Effector memory CD8-positive, alpha-beta T cell (primary cell): ENCODE measurements around the gene ACTR5.

Experiments used
- ATAC-seq: fragments of 150-1000 bp; cut with Tn5 transposase; replicated peaks from 2 replicates; pipeline ENCODE4 v1.10.0; 2021; ENCODE audit warnings: mild to moderate bottlenecking, moderate library complexity
- DNase-seq, 3 experiments: peaks; one replicate each; pipeline ENCODE4 v3.0.0; 2021
- H3K27ac Mint-ChIP-seq, 2 donors: one replicate each; pipeline ENCODE4 v1.8.0; 2022; ENCODE audit warnings: mild to moderate bottlenecking in 2 of 2, mixed read lengths in 2 of 2, moderate library complexity in 2 of 2
- H3K27me3 Mint-ChIP-seq, 2 donors: one replicate each; pipeline ENCODE4 v1.8.0; 2022; ENCODE audit warnings: mixed read lengths in 2 of 2
- H3K36me3 Mint-ChIP-seq: one replicate; pipeline ENCODE4 v1.8.0; 2022; ENCODE audit warnings: mild to moderate bottlenecking, moderate library complexity, mixed read lengths; ENCODE audit not compliant: insufficient read depth
- H3K4me1 Mint-ChIP-seq, 2 donors: one replicate each; pipeline ENCODE4 v1.8.0; 2022; ENCODE audit warnings: low read depth in 2 of 2, mixed read lengths in 2 of 2
- H3K4me3 Mint-ChIP-seq, 2 donors: one replicate each; pipeline ENCODE4 v1.8.0; 2022; ENCODE audit warnings: mild to moderate bottlenecking in 2 of 2, mixed read lengths in 2 of 2, moderate library complexity in 2 of 2
- H3K9me3 Mint-ChIP-seq, 2 donors: one replicate each; pipeline ENCODE4 v1.8.0; 2022; ENCODE audit warnings: mixed read lengths in 2 of 2

Gene ACTR5

DNA sequence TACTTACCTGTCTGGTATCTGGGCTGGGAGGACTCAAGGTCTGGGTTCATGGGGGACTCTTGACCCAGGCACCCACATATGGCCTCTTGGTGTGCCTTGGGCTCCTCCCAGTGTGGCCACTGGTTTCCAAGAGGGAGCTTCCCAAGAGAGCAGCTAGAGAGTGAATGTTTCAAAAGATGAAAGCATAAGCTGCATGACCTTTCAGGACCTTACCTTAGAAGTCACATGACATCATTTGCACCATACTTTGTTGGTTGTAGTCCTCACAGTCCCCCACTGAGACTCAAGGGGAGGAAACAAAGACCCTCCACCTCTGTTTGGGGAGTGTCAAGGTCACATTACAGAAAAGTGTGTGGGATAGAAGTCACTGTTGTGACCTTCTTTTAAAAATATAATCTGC lies 13.9 kb downstream of the ACTR5 start:
- H3K27ac Mint-ChIP-seq = no peak overlapping the region
- ATAC-seq = no peak

DNA sequence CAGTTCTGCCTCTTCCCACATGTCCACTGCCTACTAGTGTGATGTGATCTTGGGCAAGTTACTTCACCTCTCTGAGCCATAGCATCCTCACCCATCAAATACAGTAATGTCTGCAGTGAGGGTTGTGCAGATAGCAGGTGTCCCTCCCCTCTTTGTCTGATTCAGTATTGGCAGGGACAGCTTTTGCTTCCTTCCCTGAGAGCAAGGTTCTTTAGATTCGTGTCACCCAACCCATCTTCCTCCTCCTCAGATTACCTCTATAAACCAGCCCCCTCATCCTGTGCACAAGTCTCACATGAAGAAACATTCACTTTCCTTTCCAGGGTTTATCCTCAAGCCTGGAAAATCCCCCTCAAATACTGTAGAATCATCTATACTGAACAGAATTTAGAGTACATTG lies 15.4 kb downstream of the ACTR5 start:
- H3K27ac Mint-ChIP-seq = no peak overlapping the region
- DNase-seq = no peak
- H3K4me1 Mint-ChIP-seq = peaks cover 7 to 24% of the 10 kb centered on the region in 2 donors
- no peaks in the 10 kb centered on the region for H3K9me3 Mint-ChIP-seq
- H3K27me3 Mint-ChIP-seq = no peaks in the 10 kb centered on the region
- no peak overlapping the region for H3K4me3 Mint-ChIP-seq
- ATAC-seq = no peak
- H3K36me3 Mint-ChIP-seq = peaks cover 50% of the 10 kb centered on the region

More for the DNA sequence above, 13.9 kb downstream of the ACTR5 start:
- DNase-seq = no peak
- H3K4me1 Mint-ChIP-seq = peaks cover 4 to 20% of the 10 kb centered on the region in 2 donors
- H3K9me3 Mint-ChIP-seq = no peaks in the 10 kb centered on the region
- no peak overlapping the region for H3K4me3 Mint-ChIP-seq
- peaks cover 53% of the 10 kb centered on the region for H3K36me3 Mint-ChIP-seq
- H3K27me3 Mint-ChIP-seq = no peaks in the 10 kb centered on the region

DNA sequence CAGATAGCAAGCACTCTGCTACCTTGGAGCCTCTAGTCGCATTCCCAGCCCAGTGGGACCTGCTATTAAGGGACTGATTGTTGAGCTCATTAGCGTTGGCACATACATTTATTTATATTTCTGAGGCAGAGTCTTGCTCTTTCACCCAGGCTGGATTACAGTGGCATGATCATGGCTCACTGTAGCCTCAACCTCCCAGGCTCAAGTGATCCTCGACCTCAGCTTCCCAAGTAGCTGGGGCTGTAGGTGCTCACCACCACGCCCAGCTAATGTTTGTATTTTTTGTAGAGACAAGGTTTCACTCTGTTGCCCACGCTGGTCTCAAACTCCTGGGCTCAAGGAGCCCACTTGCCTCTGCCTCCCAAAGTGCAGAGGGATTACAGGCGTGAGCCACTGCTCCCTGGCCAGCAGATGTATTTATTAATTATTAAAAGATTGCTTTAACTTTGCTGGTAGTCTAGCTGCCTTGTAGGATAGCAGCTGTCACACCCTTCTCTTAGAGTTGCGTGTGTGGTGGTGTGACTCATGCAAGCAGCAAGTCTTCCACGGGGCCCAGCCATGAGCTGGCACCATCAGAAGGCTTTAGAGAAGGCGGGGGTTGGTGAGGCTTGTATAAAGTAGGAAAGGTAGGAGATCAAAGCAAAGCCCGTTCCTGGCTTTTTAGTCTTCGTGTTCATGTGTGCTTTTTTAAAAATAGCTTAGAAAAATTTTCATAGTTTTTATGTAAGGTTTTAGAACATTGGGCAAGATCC lies 16.5 kb downstream of the ACTR5 start:
- DNase-seq = peak in 1 of 3 experiments; percentile 5
- Mint-ChIP-seq H3K36me3 (peaks cover 46% of the 10 kb centered on the region), H3K27ac (no peak overlapping the region), H3K4me3 (no peak overlapping the region), H3K27me3 (no peaks in the 10 kb centered on the region), H3K9me3 (no peaks in the 10 kb centered on the region), H3K4me1 (peaks cover 11 to 24% of the 10 kb centered on the region in 2 donors)
- ATAC-seq = peak; percentile 73

- DNase-seq (no peak), ATAC-seq (no peak)
- Mint-ChIP-seq H3K27ac (no peak overlapping the region), H3K27me3 (no peaks in the 10 kb centered on the region), H3K9me3 (no peaks in the 10 kb centered on the region), H3K36me3 (peaks cover 43% of the 10 kb centered on the region), H3K4me1 (peaks cover 11 to 24% of the 10 kb centered on the region in 2 donors), H3K4me3 (no peak overlapping the region)
Observed at GRCh38 chr20:38766071-38766470, 17.8 kb downstream of the ACTR5 start.

DNA sequence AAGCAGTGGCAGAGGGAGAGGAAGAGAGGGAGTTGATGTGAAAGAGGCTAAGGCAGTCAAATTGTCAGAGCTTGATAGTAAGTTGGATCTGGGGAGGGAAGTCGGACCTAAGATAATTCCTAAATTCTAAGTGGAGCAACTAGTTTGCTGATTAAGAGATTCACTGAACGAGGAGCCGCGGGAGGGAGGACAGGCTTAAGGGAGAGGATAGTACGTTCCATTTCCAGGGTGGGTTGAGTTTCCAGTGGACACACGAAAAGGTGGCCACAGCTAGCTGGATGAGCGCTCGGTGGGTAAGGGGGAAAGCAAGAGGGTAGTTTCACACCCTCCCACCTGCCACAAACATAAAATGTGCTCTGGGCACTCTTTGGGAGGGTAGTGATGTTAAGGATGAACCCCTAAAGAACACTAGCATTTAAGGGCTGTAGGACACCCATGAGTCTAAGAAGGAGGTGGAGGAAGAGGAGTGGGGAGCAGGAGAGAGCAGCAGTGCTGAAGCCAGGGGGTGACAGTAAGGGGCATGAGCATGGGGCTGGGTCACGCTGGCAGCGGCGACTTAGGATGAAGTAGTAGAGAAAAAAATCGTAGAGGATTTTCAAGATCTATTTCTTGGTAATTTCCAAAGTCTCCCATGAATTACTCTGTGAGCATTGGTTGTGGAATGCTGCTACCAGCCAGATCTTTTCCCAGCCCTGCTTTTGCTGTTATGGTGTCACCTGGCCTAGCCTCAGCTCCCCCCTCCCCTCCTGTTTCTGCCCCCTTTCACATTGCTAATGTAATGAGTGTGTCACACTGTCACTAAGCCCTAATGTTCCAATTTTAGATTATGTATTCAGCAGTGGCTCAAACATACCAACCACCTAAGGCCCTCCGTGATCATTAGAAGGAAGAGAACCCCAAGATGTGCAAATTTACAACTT lies 21.4 kb downstream of the ACTR5 start:
- Mint-ChIP-seq H3K4me3 (no peak overlapping the region), H3K9me3 (peaks cover 3 to 8% of the 10 kb centered on the region in 2 donors), H3K36me3 (peaks cover 57% of the 10 kb centered on the region), H3K27ac (peak overlapping the region in 1 of 2 donors; percentile 72), H3K27me3 (no peaks in the 10 kb centered on the region), H3K4me1 (peaks cover 8 to 9% of the 10 kb centered on the region in 2 donors)
- no peak for DNase-seq
- ATAC-seq = no peak

GRCh38 chr20:38770546-38770945 lies 22.3 kb downstream of the ACTR5 start:
- Mint-ChIP-seq H3K4me3 (no peak overlapping the region), H3K36me3 (peaks cover 54% of the 10 kb centered on the region), H3K9me3 (peaks cover 3 to 8% of the 10 kb centered on the region in 2 donors), H3K27me3 (no peaks in the 10 kb centered on the region), H3K4me1 (peaks cover 4 to 8% of the 10 kb centered on the region in 2 donors), H3K27ac (peak overlapping the region in 1 of 2 donors; percentile 71)
- DNase-seq (no peak), ATAC-seq (no peak)

DNA sequence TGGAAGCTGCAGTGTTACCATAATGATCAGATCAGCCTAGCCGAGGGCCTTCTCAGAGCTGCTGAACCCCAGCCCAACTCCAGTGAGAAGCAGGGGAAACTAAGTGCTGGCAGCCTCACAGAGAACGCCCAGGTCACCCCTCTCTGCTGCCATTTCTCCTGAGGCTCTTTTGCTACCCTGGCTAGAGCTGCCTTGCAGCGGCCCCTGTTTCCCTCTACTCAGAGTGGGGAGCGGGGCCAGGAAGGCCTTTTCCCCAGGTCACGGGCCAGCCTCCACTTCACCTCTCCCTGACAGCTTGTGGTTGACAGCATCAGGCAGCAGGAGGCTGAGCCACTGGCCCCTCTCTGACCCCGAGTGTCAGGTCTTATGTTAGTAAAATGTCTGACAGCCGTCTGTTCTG lies 22.7 kb downstream of the ACTR5 start:
- H3K27me3 Mint-ChIP-seq = no peaks in the 10 kb centered on the region
- H3K4me3 Mint-ChIP-seq = no peak overlapping the region
- H3K9me3 Mint-ChIP-seq = peaks cover 3 to 8% of the 10 kb centered on the region in 2 donors
- no peak for DNase-seq
- peaks cover 54% of the 10 kb centered on the region for H3K36me3 Mint-ChIP-seq
- no peak for ATAC-seq
- H3K27ac Mint-ChIP-seq = peak overlapping the region in 1 of 2 donors; percentile 71
- peaks cover 6 to 8% of the 10 kb centered on the region in 2 donors for H3K4me1 Mint-ChIP-seq

DNA sequence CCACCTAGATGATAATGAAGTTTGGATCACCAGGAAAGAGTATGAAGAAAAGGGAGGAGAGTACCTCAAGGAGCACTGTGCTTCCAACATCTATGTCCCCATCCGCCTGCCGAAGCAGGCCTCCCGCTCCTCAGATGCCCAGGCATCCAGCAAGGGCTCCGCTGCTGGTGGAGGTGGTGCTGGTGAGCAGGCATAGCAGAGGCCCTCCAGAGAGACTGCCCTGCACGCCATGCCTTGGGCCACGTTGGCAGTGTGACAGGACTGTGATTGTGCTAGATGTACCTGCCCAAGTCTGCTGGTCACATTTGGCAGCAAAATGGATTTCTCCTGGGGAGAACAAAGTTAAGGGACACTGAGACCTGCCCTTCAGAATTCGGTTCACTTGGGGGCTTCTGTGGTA lies 23.4 kb downstream of the ACTR5 start:
- no peak for ATAC-seq
- Mint-ChIP-seq H3K27ac (peak overlapping the region in 1 of 2 donors; percentile 71), H3K4me1 (peaks cover 8 to 12% of the 10 kb centered on the region in 2 donors), H3K36me3 (peaks cover 48% of the 10 kb centered on the region), H3K9me3 (peaks cover 3 to 8% of the 10 kb centered on the region in 2 donors), H3K27me3 (no peaks in the 10 kb centered on the region), H3K4me3 (no peak overlapping the region)
- DNase-seq = no peak

- peaks cover 38% of the 10 kb centered on the region for H3K36me3 Mint-ChIP-seq
Observed at GRCh38 chr20:38774167-38774566, 25.9 kb downstream of the ACTR5 start.

GRCh38 chr20:38776363-38776762 lies 28.1 kb downstream of the ACTR5 start:
- Mint-ChIP-seq H3K4me3 (peak overlapping the region; percentile 66 to 71), H3K27me3 (no peaks in the 10 kb centered on the region), H3K9me3 (peaks cover 3 to 8% of the 10 kb centered on the region in 2 donors), H3K36me3 (peaks cover 23% of the 10 kb centered on the region), H3K4me1 (peaks cover 2 to 8% of the 10 kb centered on the region in 2 donors), H3K27ac (peak overlapping the region; percentile 94 to 95)
- ATAC-seq (peak; percentile 91), DNase-seq (peak; percentile 24 to 34 (median 25))

More at GRCh38 chr20:38774167-38774566, 25.9 kb downstream of the ACTR5 start:
- Mint-ChIP-seq H3K4me3 (no peak overlapping the region), H3K9me3 (peaks cover 3 to 8% of the 10 kb centered on the region in 2 donors), H3K27ac (peak overlapping the region in 1 of 2 donors; percentile 95), H3K27me3 (no peaks in the 10 kb centered on the region), H3K4me1 (peaks cover 4 to 8% of the 10 kb centered on the region in 2 donors)
- ATAC-seq (no peak), DNase-seq (no peak)

DNA sequence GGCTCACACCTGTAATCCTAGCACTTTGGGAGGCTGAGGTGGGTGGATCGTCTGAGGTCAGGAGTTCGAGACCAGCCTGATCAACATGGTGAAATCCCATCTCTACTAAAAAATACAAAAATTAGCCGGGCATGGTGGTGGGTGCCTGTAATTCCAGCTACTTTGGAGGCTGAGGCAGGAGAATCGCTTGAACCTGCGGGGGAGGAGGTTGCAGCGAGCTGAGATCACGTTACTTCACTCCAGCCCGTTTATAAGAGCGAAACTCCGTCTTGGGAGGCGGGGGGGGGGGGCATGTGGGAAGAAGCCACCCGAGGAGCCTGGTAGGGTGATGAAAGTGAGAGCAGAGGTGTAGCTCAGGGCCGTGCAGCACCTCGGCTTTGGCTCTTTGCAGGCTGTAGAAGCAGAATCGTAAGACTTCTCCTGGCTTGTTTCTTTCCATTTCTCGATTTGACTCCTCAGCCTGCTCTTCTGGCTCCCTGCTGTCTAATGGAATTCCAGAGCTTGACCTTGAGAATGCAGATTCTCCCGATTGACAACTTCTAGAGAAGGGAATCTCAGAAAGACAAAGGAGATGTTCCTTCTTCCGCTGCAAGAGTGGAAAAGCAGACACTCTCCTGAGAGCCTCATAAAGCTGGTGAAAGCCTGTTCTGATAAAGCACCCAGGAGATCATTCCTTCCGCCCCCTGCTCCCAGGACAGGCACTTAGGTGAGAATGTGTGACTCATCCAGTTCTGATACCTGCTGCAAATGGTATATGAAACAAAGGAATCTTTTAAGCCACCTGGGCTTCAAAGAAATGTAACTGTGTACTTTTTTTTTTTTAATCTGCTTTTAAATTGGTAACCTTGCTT lies 31.2 kb downstream of the ACTR5 start:
- ATAC-seq = no peak
- peaks cover 0 to 8% of the 10 kb centered on the region in 2 donors for H3K4me1 Mint-ChIP-seq
- H3K9me3 Mint-ChIP-seq = no peaks in the 10 kb centered on the region
- peaks cover 5% of the 10 kb centered on the region for H3K36me3 Mint-ChIP-seq
- H3K27me3 Mint-ChIP-seq = no peaks in the 10 kb centered on the region
- no peak overlapping the region for H3K4me3 Mint-ChIP-seq
- H3K27ac Mint-ChIP-seq = peak overlapping the region in 1 of 2 donors; percentile 46
- DNase-seq = no peak

GRCh38 chr20:38782275-38782674 lies 34.0 kb downstream of the ACTR5 start:
- H3K4me3 Mint-ChIP-seq = no peak overlapping the region
- no peak for ATAC-seq
- H3K27ac Mint-ChIP-seq = peak overlapping the region in 1 of 2 donors; percentile 41
- H3K9me3 Mint-ChIP-seq = no peaks in the 10 kb centered on the region
- H3K36me3 Mint-ChIP-seq = peaks cover 5% of the 10 kb centered on the region
- no peak for DNase-seq
- H3K27me3 Mint-ChIP-seq = no peaks in the 10 kb centered on the region
- no peaks in the 10 kb centered on the region for H3K4me1 Mint-ChIP-seq

- DNase-seq (no peak), ATAC-seq (no peak)
Observed at GRCh38 chr20:38787870-38788269, 39.6 kb downstream of the ACTR5 start.

More at GRCh38 chr20:38787870-38788269, 39.6 kb downstream of the ACTR5 start:
- no peaks in the 10 kb centered on the region for H3K9me3 Mint-ChIP-seq
- peaks cover 3 to 4% of the 10 kb centered on the region in 2 donors for H3K4me1 Mint-ChIP-seq
- H3K27ac Mint-ChIP-seq = no peak overlapping the region
- H3K36me3 Mint-ChIP-seq = no peaks in the 10 kb centered on the region
- H3K27me3 Mint-ChIP-seq = no peaks in the 10 kb centered on the region
- H3K4me3 Mint-ChIP-seq = no peak overlapping the region
